ENCODE results near the gene KAZN. TPM values are rescaled to one million over a fixed set of nuclear protein-coding genes. Genes with fewer than 3 reads are reported as not detected.

The KAZN gene
- polyA plus RNA-seq, 5 donors: 26.2 to 34.7 (median 29.0) TPM

DNA sequence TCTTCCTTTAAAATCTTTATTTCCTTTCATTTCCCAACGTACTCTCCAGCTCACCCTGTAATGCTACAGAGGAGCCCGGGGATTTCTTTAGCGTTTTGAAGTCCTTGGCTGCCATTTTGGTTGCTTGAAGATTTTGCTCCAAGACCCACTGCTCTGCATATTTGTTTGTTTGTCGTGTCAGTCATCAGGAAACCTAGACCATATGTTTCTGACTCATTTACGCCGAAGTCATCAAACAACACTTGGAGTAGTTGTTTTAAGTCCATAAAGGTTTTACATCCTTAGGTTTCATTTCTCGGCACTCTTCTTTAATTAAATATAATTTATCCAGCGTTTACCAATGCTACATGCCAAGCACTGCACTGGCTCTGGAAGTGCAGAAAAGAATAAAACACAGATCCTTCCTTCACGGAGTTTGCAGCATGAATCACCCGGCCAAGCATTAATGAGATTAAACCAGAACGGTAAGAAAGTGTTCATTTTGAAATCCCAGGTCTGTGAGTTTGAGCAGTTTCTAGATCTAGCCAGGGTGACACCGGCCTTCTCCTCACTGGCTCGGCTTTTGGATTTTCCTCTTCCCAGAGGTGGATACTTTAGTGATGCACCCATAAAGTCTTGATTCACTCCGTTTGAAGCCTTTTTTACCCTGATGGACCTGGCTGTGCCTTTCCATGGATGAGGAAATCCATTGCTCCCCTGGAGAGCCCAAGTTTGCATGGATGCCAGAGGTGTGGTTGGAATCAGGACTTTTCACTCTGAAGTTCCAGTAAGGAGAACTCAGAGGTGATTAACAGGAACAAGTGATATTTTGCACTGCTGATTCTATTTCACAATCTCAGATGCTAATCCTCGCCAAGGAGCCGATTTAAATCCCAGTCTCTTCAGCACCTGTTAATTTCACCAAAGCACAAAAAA lies 109.3 kb downstream of the KAZN start:
- DNase-seq: no peak

DNA sequence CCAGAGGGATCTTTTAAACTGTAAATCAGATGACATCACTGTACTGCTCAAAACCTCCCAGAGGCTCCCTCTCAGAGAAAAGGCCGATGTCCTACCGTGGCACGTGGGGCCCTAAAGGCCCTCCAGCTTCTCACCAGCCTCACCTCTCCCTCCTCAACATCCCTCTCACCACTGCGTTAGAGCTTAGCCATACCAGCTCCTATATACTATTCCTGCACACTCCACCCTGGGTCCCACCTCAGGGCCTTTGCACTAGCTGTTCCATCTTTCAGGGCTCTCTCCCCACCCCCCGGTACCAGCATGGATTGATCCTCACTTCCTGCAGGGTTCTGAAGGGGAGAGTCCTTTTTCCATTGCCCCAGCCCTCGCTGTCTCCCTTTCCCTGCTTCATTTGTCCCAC lies 111.8 kb downstream of the KAZN start:
- DNase-seq: no peak

DNA sequence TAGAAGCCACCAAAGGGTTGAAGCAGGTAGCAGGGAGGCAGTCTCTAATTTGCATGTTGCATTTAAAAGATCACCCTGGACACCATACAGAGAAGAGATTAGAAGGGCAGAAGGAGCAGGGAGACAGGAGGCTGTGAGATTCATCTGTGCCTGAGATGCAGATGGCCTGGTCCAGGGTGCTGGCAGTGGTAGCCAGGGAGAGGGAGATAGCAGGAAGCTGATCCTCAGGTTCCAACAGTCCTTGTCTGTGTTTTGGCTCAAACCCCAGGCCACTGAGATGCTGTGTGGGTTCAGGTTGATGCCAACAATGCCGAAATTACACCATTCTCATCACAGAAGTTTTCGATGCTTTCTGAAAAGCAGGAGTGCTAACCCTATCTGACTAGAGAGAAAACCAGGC lies 113.7 kb downstream of the KAZN start:
- DNase-seq: no peak

- no peak for DNase-seq
These were observed 114.6 kb downstream of the KAZN start for GRCh38 chr1:14713077-14713476.

GRCh38 chr1:14715266-14715665 lies 116.8 kb downstream of the KAZN start:
- no peak for DNase-seq

DNA sequence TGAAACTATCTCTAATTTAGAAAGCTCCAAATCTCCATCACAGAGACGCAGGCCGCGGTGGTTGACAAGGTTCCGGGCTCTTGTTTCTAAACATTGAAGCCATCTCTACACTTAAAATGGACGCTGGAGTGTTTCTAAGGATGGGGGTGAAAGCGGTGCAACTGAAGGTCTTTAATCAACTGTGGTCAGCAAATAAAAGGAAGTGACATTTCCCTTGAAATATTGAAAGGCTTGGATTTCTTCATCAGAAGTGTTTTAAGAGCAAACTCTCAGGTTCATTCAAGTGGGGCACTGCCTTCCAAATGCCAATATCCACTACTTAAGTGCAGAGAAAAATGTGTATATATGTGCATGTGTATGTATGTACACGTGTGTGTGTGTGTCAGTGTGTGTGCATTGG lies 117.3 kb downstream of the KAZN start:
- DNase-seq: peak in 1 of 2 donors; percentile 38

DNA sequence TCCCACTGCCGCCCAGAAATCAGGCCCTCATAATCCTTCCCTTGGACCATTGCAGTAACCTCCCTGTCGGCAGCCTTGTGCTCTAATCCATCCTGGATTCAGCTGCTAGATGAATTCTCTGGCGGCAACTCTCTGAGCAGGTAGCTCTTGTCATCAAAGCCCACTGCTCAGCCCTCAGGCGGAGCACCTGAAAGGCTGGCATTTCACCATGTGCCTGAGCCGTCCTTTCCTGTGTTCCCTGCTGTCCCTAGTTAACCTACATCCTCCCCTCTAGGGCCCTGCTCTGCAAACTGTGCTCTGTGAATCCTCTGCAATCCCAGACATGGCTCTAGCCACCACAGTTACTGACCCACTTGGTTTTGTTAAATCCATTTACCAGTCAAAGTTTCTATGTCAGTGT lies 118.0 kb downstream of the KAZN start:
- DNase-seq: no peak

DNA sequence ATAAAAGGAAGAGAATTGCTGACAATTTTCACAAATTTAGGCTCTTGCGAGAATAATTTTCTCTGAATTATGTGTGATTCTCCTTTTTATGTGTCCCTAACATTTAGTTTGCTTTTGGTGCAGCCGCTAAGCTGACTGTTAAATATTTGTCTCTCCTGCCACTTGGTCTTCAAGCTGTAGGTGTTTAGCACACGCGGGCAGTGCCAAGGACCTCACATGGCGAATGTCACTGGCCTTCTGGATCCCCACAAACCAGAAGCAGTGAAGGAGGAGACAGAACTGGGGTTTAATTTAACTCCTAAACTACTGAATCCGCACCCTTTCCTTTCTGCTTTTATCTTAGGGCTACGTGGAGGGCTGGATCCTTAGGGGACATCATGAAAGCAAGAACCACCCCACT lies 120.0 kb downstream of the KAZN start:
- DNase-seq: no peak

GRCh38 chr1:14723401-14723800 lies 124.9 kb downstream of the KAZN start:
- no peak for DNase-seq

- no peak for DNase-seq
These were observed 125.8 kb downstream of the KAZN start for GRCh38 chr1:14724246-14724645.

GRCh38 chr1:14724678-14725077 lies 126.2 kb downstream of the KAZN start:
- no peak for DNase-seq

GRCh38 chr1:14725238-14725637 lies 126.8 kb downstream of the KAZN start:
- no peak for DNase-seq

GRCh38 chr1:14725695-14726094 lies 127.2 kb downstream of the KAZN start:
- no peak for DNase-seq

GRCh38 chr1:14726606-14727005 lies 128.1 kb downstream of the KAZN start:
- no peak for DNase-seq

DNA sequence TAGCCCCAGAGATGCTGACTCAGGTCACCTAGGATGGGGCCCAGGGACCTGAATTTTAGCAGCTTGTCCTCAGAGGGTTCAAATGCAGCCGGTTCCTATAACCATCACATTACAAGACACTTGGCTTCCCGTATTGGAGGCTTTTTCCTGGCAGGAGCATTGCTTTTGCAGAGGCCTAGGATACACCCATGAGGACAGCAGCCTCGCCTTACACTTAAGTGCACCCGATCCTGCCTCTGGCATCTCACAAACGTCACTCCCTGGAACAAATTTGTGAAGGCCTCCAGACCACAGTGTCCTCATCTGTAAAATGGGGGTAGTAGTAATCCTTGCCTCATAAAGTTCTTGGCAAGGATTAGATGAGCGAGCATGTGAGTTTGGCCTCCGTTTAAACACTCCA lies 130.0 kb downstream of the KAZN start:
- no peak for DNase-seq

DNA sequence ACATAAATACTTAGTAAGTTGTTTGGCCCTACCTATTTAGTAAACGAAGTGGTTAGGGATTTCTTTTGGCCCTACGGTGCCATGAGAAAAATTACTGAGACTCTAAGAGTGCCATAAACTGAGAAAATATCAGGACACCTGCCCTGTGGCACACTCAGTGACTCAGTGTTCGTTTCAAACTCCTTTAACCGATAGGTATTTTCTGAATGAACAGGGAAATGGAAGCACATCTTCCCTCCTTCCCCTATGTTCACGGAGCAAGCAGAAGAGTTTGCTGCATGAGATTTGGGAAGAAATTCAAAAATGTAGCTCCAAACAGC lies 134.2 kb downstream of the KAZN start:
- no peak for DNase-seq

DNA sequence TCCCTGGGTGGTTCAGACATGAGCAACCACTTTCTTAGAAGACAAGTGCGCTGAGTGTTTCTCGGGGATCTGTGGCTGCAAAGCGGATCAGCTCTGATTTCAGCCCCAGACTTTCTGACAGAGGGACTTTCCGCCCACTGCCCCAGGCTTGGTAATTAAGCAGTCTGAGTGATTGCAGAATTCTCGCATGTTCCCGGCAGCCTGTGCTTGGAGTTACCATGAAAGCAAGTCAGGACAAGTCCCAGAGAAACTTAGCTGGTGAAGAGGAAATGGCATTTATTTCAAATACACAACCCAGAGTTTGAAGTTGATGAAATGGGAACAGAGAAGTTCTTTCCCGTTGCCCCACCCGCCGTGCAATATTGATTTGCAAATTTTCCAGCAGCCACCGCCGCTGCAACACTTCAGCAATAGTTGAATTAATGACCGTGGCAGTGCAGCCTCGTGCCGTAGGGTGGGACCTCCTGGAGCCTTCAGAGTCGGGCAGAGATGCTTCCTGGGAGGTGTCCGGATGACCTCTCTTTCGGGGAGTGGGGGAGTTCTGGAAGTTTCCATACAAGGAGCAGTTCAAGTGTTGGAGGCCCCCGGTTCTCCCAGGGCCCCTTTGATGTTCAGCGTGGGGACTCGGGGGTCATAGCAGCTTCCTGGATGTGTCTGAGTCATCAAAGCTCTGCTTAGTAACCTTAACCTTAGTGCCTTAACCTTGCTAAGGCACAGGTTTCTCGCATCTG lies 134.7 kb downstream of the KAZN start:
- DNase-seq: no peak

GRCh38 chr1:14733779-14734140 lies 135.3 kb downstream of the KAZN start:
- no peak for DNase-seq

- DNase-seq: no peak
These were observed 137.4 kb downstream of the KAZN start for GRCh38 chr1:14735841-14736240.

DNA sequence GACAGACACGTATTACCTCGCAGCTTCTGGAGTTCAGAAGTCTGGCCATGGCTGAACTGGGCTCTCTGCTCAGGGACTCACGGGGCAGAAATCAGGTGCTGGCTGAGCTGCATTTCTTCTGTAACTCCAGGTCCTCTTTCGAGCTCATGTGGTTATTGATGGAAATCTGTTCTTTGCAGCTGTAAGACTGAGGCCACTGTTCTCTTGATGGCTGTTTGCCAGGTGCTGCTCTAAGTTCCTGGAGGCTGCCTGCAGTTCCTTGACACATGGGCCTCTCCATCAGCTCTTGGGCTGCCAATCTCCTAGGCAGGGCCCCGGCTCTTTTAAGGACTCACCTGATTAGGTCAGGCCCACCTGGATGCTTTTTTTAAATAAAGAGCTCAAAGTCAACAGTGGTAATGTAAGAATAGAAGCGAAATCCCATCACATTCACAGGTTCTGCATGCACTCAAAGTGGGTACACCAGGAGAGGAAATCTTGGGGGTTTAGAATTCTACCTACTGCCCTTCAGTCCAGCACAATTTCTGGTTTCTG lies 139.1 kb downstream of the KAZN start:
- DNase-seq: no peak

DNA sequence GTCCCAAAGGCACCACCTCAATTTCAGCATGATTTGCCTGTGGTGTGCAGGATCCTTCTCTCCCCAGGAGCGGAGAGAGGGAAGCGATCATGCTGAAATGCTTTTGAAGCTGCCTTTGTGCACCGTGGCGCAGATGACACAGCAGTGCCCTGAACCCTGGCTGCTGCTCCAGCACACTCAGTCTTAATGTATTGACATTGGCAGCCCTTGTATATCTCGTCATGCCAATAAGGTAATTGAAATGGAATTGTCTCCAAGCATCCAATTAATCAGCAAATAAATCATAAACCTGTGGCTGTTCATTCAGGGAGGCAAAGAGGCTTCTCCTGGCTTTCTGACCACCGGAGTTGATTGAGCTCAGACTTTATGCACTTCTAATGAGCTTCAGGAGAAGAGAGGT lies 139.8 kb downstream of the KAZN start:
- DNase-seq: no peak

- no peak for DNase-seq
These were observed 140.2 kb downstream of the KAZN start for GRCh38 chr1:14738647-14739046.

Measured in right lung (tissue), 5 donors.